Upper lobe of left lung (tissue), 4 donors: ENCODE measurements around the gene PIGV.
"Not testable (repeated sequence)": the region's sequence is repeated elsewhere in the genome, so short reads cannot be mapped to it uniquely, and the experiment has no call there.

Source experiments
- POLR2A ChIP-seq, 4 donors: fragments of 450-650 bp; IDR thresholded peaks; one replicate each; pipeline ENCODE4 v1.5.1; 2016 to 2017; ENCODE audit warnings: antibody characterized with exemption in 4 of 4, mild to moderate bottlenecking in 2 of 4
- POLR2AphosphoS5 ChIP-seq, 2 donors: sonication (generic); formaldehyde crosslinking; IDR thresholded peaks; one replicate each; pipeline ENCODE4 v1.5.1; 2017; ENCODE audit warnings: antibody characterized with exemption in 2 of 2

DNA sequence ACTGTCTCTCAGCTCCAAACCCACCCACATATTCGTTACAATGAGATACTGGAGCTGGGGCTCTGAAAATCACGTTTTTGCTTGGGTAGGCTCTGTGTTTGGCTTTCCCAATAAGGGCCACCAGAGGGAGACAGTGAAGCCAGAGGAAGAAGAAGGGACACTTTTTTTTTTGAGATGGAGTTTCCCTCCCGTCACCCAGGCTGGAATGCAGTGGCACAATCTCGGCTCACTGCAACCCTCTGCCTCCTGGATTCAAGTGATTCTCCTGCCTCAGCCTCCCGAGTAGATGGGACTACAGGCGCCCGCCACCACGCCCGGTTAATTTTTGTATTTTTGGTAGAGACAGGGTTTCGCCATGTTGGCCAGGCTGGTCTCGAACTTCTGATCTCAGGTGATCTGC, 22.4 kb downstream of the PIGV start:
- TF ChIP-seq POLR2A, POLR2AphosphoS5 (IDR thresholded peaks at IDR 0.05): not testable (repeated sequence)
